Duodenal mucosa (tissue), 2 donors: ENCODE measurements around the gene CALHM4.

ENCODE experiments used
- H3K27ac ChIP-seq: one replicate; pipeline ENCODE4 v1.7.0; 2013; ENCODE audit warnings: low read depth, low read length
- H3K27me3 ChIP-seq, 2 donors: one replicate each; pipeline ENCODE4 v1.7.0; 2013; ENCODE audit warnings: low read length in 2 of 2, control low read depth in 1 of 2; ENCODE audit not compliant: insufficient read depth in 2 of 2, control insufficient read depth in 1 of 2
- H3K36me3 ChIP-seq, 2 donors: one replicate each; pipeline ENCODE4 v1.7.0; 2013; ENCODE audit warnings: low read length in 2 of 2, control low read depth in 1 of 2; ENCODE audit not compliant: insufficient read depth in 2 of 2, control insufficient read depth in 1 of 2
- H3K4me1 ChIP-seq, 2 donors: one replicate each; pipeline ENCODE4 v1.7.0; 2013; ENCODE audit warnings: low read length in 2 of 2, control low read depth in 1 of 2; ENCODE audit not compliant: insufficient read depth in 2 of 2, control insufficient read depth in 1 of 2
- H3K4me3 ChIP-seq, 2 donors: one replicate each; pipeline ENCODE4 v1.7.0; 2013; ENCODE audit warnings: low read length in 2 of 2, low read depth in 1 of 2
- H3K9ac ChIP-seq, 2 donors: one replicate each; pipeline ENCODE4 v1.7.0; 2013; ENCODE audit warnings: low read length in 2 of 2, low read depth in 1 of 2
- H3K9me3 ChIP-seq, 2 donors: one replicate each; pipeline ENCODE4 v1.7.0; 2013; ENCODE audit warnings: low read length in 2 of 2, control low read depth in 1 of 2; ENCODE audit not compliant: control insufficient read depth in 1 of 2

CALHM4 gene

GRCh38 chr6:116518621-116519368 lies 34.8 kb upstream of the CALHM4 start:
- no peak overlapping the region for H3K27ac ChIP-seq

GRCh38 chr6:116522896-116523295 lies 30.7 kb upstream of the CALHM4 start:
- H3K9me3 ChIP-seq, result no peaks in the 10 kb centered on the region
- H3K27me3 ChIP-seq, result no peaks in the 10 kb centered on the region
- H3K4me3 ChIP-seq, result no peak overlapping the region
- H3K9ac ChIP-seq, result no peak overlapping the region
- no peak overlapping the region for H3K27ac ChIP-seq
- H3K4me1 ChIP-seq, result no peaks in the 10 kb centered on the region
- H3K36me3 ChIP-seq, result no peaks in the 10 kb centered on the region

More at GRCh38 chr6:116518621-116519368, 34.8 kb upstream of the CALHM4 start:
- H3K4me1 ChIP-seq, result no peaks in the 10 kb centered on the region
- H3K4me3 ChIP-seq, result no peak overlapping the region
- H3K9me3 ChIP-seq, result no peaks in the 10 kb centered on the region
- no peak overlapping the region for H3K9ac ChIP-seq
- H3K36me3 ChIP-seq, result no peaks in the 10 kb centered on the region
- no peaks in the 10 kb centered on the region for H3K27me3 ChIP-seq

- H3K27me3 ChIP-seq, result no peaks in the 10 kb centered on the region
- no peak overlapping the region for H3K27ac ChIP-seq
- H3K9me3 ChIP-seq, result no peaks in the 10 kb centered on the region
- no peak overlapping the region for H3K4me3 ChIP-seq
- no peak overlapping the region for H3K9ac ChIP-seq
- H3K4me1 ChIP-seq, result no peaks in the 10 kb centered on the region
- H3K36me3 ChIP-seq, result no peaks in the 10 kb centered on the region
Observed at GRCh38 chr6:116524236-116524635, 29.3 kb upstream of the CALHM4 start.

GRCh38 chr6:116528133-116528532 lies 25.4 kb upstream of the CALHM4 start:
- Histone ChIP-seq H3K9me3 (no peaks in the 10 kb centered on the region), H3K36me3 (no peaks in the 10 kb centered on the region), H3K9ac (no peak overlapping the region), H3K4me1 (no peaks in the 10 kb centered on the region), H3K27me3 (no peaks in the 10 kb centered on the region), H3K27ac (no peak overlapping the region), H3K4me3 (no peak overlapping the region)

DNA sequence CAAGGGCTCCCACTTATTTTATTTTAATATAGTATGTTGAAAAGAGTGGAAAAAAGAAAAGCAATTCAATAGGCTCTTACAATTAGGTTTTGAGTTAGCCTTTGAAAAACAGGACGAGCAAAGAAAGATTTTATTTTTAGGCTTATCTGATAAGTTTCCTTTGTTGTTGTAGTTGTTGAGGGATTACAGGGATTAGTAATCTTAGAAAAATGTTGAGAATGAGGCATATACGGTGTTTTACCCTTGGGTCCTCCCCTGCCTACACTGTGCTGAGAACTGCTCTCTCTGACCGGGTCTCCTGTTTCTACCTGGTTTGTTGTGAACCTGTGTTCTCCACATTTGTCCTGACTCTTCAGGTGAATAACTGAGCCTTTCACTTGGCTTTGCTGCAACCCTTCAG lies 24.8 kb upstream of the CALHM4 start:
- H3K9ac ChIP-seq, result no peak overlapping the region
- no peaks in the 10 kb centered on the region for H3K36me3 ChIP-seq
- H3K9me3 ChIP-seq, result no peaks in the 10 kb centered on the region
- no peak overlapping the region for H3K27ac ChIP-seq
- no peak overlapping the region for H3K4me3 ChIP-seq
- no peaks in the 10 kb centered on the region for H3K4me1 ChIP-seq
- no peaks in the 10 kb centered on the region for H3K27me3 ChIP-seq

GRCh38 chr6:116529466-116530290 lies 23.9 kb upstream of the CALHM4 start:
- Histone ChIP-seq H3K9me3 (no peaks in the 10 kb centered on the region), H3K4me3 (no peak overlapping the region), H3K27ac (no peak overlapping the region), H3K27me3 (no peaks in the 10 kb centered on the region), H3K4me1 (no peaks in the 10 kb centered on the region), H3K36me3 (no peaks in the 10 kb centered on the region), H3K9ac (no peak overlapping the region)

GRCh38 chr6:116530436-116530835 lies 23.1 kb upstream of the CALHM4 start:
- Histone ChIP-seq H3K9me3 (no peaks in the 10 kb centered on the region), H3K27me3 (no peaks in the 10 kb centered on the region), H3K27ac (no peak overlapping the region), H3K4me3 (no peak overlapping the region), H3K36me3 (no peaks in the 10 kb centered on the region), H3K4me1 (no peaks in the 10 kb centered on the region), H3K9ac (no peak overlapping the region)

- Histone ChIP-seq H3K4me3 (no peak overlapping the region), H3K36me3 (no peaks in the 10 kb centered on the region), H3K9me3 (no peaks in the 10 kb centered on the region), H3K27me3 (no peaks in the 10 kb centered on the region), H3K4me1 (no peaks in the 10 kb centered on the region), H3K27ac (no peak overlapping the region), H3K9ac (no peak overlapping the region)
Observed at GRCh38 chr6:116531675-116532570, 21.6 kb upstream of the CALHM4 start.

- no peaks in the 10 kb centered on the region for H3K27me3 ChIP-seq
- H3K9me3 ChIP-seq, result no peaks in the 10 kb centered on the region
- H3K27ac ChIP-seq, result no peak overlapping the region
- H3K4me3 ChIP-seq, result no peak overlapping the region
- no peaks in the 10 kb centered on the region for H3K36me3 ChIP-seq
- no peaks in the 10 kb centered on the region for H3K4me1 ChIP-seq
- no peak overlapping the region for H3K9ac ChIP-seq
Observed at GRCh38 chr6:116533233-116533957, 20.2 kb upstream of the CALHM4 start.
